Midbrain (tissue), 1 donor: ENCODE measurements around the gene TELO2.

Experiments used
- DNase-seq: peaks from one replicate; lab custom pipeline; 2025; lab: John Stamatoyannopoulos, UW

The TELO2 gene

GRCh38 chr16:1492923-1493745 lies at the start of gene TELO2:
TSS of gene TELO2 (plus strand) at chr16:1493360. CDS start at chr16:1494282, 922 bp downstream.
- DNase-seq, result peak; percentile 89

DNA sequence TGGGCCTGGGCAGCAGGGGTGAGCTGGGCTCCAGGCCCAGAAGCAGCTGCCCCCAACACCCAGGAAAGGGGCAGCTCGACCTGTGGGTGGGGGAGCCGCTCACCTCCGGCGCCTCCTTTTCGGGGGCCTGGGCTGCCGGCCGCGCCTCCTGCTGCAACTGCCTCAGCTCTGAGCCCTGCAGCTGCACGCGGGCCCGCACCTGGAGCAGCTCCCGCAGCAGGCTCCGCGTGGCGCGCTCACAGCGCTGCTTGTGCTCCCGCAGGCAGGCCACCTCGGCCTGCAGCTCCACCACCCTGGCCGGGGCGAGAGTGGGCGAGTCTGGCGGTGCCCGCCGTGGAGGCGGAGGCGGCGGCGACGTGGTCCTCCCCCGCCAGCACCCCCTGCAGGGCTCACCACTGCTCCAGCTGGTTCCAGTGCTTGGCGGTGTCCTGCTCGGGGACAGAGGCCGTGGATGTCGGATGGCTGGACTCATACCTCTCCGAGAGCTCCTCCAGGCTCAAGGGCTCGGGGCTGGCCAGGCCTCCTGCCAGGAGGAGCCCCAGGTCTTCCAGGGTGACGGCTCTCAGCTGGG lies 49.7 kb upstream of the TELO2 start:
- DNase-seq, result no peak

- no peak for DNase-seq
These were observed 49.0 kb upstream of the TELO2 start, which contains the start of gene CCDC154 for GRCh38 chr16:1443980-1444729. TSS of gene CCDC154 (minus strand) at chr16:1444556. CDS start at chr16:1444322, 234 bp downstream.

DNA sequence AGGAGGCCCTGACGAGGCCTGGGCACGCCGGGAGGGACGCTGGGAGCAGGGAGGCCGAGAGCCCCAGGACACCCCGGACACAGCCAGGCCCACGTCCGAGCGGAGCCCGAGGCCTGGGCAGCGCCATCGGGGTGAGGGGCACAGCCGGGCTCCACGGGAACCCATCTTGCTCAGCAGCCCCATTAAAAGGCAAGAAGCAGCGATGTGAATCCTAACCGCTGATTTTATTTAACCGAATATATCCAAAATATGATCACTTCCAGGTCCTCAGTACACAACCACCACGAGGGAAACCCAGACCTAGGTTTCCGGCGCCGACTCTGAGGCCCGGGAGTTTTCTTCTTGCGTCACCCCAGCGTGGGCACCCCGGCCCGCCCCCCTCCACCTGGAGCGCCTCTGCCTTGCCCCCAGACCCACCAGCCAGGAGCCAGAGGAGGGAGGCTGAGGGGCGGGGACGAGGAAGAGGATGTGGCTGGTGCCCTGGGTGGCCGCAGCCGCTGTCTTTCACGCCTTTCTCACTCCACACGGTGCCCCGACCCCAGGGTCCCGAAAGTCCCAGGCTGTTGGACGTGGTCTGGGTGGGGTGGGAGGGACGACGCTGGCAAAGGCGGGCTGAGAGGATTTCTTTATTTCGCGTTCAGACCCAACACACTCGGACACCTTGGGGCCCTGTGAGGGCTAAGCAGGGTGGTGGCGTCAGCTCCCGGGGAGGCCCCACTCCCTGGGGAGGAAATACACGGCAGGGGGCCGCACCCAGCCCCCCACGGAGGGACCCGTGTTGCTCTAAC lies 48.2 kb upstream of the TELO2 start:
- no peak for DNase-seq

- no peak for DNase-seq
These were observed 47.5 kb upstream of the TELO2 start for GRCh38 chr16:1445518-1446203.

- no peak for DNase-seq
These were observed 46.7 kb upstream of the TELO2 start for GRCh38 chr16:1446296-1447080.

DNA sequence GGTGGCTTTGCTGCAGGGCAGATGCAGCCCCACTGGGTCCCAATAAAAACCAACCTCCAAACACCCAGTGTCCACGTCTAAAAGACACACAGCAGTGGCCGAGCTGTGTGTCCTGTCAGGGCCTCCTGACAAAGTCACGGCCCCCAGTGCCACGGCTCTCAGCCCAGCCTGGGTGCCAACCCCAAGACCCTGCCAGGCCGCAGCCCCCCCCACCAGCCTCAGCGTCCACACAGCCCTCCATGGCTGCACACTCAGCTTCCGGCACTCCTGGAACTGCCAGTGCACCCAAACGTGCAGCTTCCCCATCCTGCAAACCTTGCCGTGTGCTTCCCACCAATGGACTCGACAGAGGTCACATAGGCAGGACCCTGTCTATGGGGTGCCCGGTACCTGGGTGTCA lies 45.2 kb upstream of the TELO2 start:
- DNase-seq, result no peak

- no peak for DNase-seq
These were observed 44.5 kb upstream of the TELO2 start for GRCh38 chr16:1448536-1449116.

GRCh38 chr16:1449201-1449788 lies 43.9 kb upstream of the TELO2 start:
- DNase-seq, result no peak

GRCh38 chr16:1450218-1450617 lies 42.9 kb upstream of the TELO2 start:
- no peak for DNase-seq

DNA sequence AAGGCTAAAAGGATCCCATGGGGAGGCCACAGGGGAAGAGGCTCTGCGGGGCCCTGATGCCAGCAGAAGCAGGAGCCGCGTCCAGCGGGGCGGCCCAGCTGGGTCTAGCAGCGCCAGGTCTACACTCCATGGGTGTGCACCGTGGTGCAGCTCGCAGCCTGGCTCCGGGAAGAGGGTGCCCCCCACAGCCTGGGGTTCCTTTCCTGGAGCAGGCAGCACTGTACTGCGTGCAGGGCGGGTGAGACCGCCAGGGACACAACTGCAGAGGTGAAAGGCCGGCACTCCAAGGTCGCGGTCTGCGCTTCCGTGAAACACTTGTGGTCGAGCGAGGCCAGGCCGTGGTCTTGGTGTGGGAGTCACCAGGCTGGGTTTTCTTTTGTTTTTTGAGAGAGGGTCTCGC lies 42.3 kb upstream of the TELO2 start:
- no peak for DNase-seq

- DNase-seq, result no peak
These were observed 41.3 kb upstream of the TELO2 start for GRCh38 chr16:1451702-1452392.

DNA sequence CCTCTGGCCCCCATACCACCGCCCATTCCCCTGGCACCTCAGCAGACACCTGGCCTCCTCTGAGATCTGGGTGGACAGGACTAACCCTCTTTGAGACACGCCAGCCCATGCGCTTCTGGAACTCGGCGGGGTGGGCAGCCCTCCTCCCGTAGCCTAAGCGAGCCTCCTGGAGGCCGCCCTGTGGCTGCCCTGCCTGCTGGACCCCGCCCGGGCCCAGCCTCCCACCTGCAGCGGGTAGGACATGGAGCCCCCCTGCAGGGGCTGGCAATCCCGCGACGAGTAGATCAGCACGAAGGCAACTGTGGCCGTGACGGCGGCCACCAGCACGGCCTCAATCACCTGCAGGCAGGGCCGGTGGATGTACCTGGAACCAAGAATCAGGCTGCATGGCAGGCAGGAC lies 40.6 kb upstream of the TELO2 start:
- DNase-seq, result no peak

DNA sequence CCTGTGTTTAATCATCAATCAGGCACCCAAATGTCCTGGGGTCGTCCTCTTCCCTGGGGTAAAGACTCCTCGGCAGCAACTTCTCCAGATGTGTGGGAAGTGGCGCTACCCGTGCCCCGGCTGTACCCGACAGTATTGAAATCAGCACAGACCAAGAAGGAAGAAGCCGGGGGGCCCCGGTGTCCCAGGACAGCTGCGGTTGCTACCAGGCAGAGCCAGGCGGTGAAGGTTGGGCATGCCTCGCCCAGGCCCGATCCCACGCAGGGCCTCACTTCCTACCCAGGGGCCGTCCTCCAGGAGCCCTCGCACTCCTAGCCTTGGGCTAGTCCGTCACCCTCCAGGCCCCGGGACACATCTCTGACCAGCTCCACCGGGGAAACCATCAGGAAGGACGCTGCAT lies 39.8 kb upstream of the TELO2 start:
- DNase-seq, result no peak

GRCh38 chr16:1454561-1454960 lies 38.6 kb upstream of the TELO2 start:
- DNase-seq, result no peak

GRCh38 chr16:1455190-1456171 lies 37.7 kb upstream of the TELO2 start:
- no peak for DNase-seq

- no peak for DNase-seq
These were observed 36.2 kb upstream of the TELO2 start for GRCh38 chr16:1456951-1457350.
